Upper lobe of left lung (tissue), 6 donors: Measurements from ENCODE around the gene MADD. TPM values are rescaled to one million over a fixed set of nuclear protein-coding genes. Genes with fewer than 3 reads are reported as not detected.
"Not testable (repeated sequence)": the region's sequence is repeated elsewhere in the genome, so short reads cannot be mapped to it uniquely, and the experiment has no call there.

ENCODE experiments used
- ATAC-seq, 2 donors: fragments of 200-7000 bp; cut with Tn5 transposase; one replicate each; pipeline ENCODE4 v1.9.1; 2022; ENCODE audit warnings: mild to moderate bottlenecking in 2 of 2, moderate library complexity in 2 of 2; ENCODE audit not compliant: low FRiP score in 2 of 2
- DNase-seq, 2 donors: peaks; one replicate each; pipeline ENCODE4 v3.0.0-alpha.2; 2019 to 2020
- H3K27ac ChIP-seq, 4 donors: fragments of 200-600 bp; sonication (generic); one replicate each; pipeline ENCODE4 v1.5.1; 2016 to 2019
- H3K27me3 ChIP-seq, 4 donors: fragments of 200-600 bp; sonication (generic); one replicate each; pipeline ENCODE4 v1.5.1; 2017 to 2019
- H3K36me3 ChIP-seq, 4 donors: fragments of 200-600 bp; sonication (generic); one replicate each; pipeline ENCODE4 v1.5.1; 2016 to 2019
- H3K4me1 ChIP-seq, 4 donors: fragments of 200-600 bp; sonication (generic); one replicate each; pipeline ENCODE4 v1.5.1; 2018 to 2019
- H3K4me3 ChIP-seq, 4 donors: fragments of 200-600 bp; sonication (generic); one replicate each; pipeline ENCODE4 v1.5.1; 2017 to 2019; ENCODE audit warnings: mild to moderate bottlenecking in 2 of 4, moderate library complexity in 1 of 4
- H3K9me3 ChIP-seq, 4 donors: fragments of 200-600 bp; sonication (generic); one replicate each; pipeline ENCODE4 v1.5.1; 2018 to 2019
- EP300 ChIP-seq, 4 donors: sonication (generic); formaldehyde crosslinking; IDR thresholded peaks; one replicate each; pipeline ENCODE4 v1.5.1; 2017; ENCODE audit warnings: antibody characterized with exemption in 4 of 4, control low read depth in 2 of 4
- POLR2A ChIP-seq, 4 donors: fragments of 450-650 bp; IDR thresholded peaks; one replicate each; pipeline ENCODE4 v1.5.1; 2016 to 2017; ENCODE audit warnings: antibody characterized with exemption in 4 of 4, mild to moderate bottlenecking in 2 of 4
- POLR2AphosphoS5 ChIP-seq, 2 donors: sonication (generic); formaldehyde crosslinking; IDR thresholded peaks; one replicate each; pipeline ENCODE4 v1.5.1; 2017; ENCODE audit warnings: antibody characterized with exemption in 2 of 2
- WGBS, 2 donors: methylation state at CpG; one replicate each; pipeline ENCODE4 v1.1.5; 2017 to 2018; 5-methylcytosine and 5-hydroxymethylcytosine counted together
- total RNA-seq, 6 donors: library from RNA; depleted of rRNA in 4 of 6; stranded (reverse); fragments of >200 nt in 4 of 6; gene quantifications; one replicate each; pipeline versions ENCODE4 v1.1.0 to v1.2.1, GENCODE V29; 2016 to 2021
- TF ChIP-seq, protein P1 (sequence below), 6 experiments: fragments of 450-650 bp in 4 of 6; fragments of 200-600 bp in 2 of 6; sonication (generic) in 2 of 6; IDR thresholded peaks; one replicate each; pipeline ENCODE4 v1.5.1; 2016 to 2019; ENCODE audit warnings: antibody characterized with exemption in 6 of 6
- donor health status: DM: no; HTN: no; CAD: no; lungs with moderate emphysema.
- donor health status: DM: no; HTN: yes; CAD: no; lungs with severe emphysema.

The MADD gene
- total RNA-seq, 6 donors from 2014 or later = 39.6 to 129 (median 47.9) TPM

DNA sequence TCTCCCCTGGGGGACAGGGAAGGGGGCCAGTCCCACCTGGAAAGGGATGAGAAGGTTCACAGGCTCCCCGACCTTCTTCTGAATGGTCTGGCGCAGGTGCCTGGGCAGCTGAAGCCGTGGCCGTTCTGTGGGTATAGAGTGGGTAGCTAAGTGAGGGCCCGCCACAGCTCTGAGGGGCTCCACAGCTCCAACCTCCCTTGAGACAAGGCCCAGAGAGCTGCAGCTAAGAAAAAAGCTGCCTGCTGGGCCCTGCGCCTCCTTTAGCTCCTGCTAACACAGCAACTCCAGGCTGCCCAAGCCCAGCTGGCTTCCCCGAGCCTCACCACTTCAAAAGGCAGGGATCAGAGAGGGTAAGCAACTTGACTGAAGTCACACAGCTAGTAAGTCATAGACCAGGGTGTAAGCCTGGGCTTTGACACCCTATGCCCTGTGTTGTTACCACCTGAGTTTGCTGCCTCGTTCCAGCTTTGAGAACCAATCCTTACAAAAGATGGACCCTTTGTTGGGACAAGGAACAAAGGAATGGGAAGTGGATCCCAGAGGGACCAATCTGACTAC, 64.0 kb downstream of the MADD start:
- H3K4me3 ChIP-seq = no peak overlapping the region
- TF ChIP-seq POLR2AphosphoS5 (IDR thresholded peaks at IDR 0.05) (no peak), EP300 (IDR thresholded peaks at IDR 0.05) (no peak), POLR2A (IDR thresholded peaks at IDR 0.05) (no peak)
- TF ChIP-seq, protein P1, sequence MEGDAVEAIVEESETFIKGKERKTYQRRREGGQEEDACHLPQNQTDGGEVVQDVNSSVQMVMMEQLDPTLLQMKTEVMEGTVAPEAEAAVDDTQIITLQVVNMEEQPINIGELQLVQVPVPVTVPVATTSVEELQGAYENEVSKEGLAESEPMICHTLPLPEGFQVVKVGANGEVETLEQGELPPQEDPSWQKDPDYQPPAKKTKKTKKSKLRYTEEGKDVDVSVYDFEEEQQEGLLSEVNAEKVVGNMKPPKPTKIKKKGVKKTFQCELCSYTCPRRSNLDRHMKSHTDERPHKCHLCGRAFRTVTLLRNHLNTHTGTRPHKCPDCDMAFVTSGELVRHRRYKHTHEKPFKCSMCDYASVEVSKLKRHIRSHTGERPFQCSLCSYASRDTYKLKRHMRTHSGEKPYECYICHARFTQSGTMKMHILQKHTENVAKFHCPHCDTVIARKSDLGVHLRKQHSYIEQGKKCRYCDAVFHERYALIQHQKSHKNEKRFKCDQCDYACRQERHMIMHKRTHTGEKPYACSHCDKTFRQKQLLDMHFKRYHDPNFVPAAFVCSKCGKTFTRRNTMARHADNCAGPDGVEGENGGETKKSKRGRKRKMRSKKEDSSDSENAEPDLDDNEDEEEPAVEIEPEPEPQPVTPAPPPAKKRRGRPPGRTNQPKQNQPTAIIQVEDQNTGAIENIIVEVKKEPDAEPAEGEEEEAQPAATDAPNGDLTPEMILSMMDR (IDR thresholded peaks at IDR 0.05) = no peak
- H3K9me3 ChIP-seq = no peaks in the 10 kb centered on the region
- ATAC-seq (no peak), DNase-seq (no peak)
- peaks cover 0 to 13% (median 5%) of the 10 kb centered on the region in 4 donors for H3K36me3 ChIP-seq
- no peaks in the 10 kb centered on the region for H3K27me3 ChIP-seq
- no peak overlapping the region for H3K27ac ChIP-seq
- 89 to 97% methylated on average over 4 to 8 of the region's 8 CpGs for WGBS, 2 donors
- H3K4me1 ChIP-seq = peaks cover 0 to 6% (median 3%) of the 10 kb centered on the region in 4 donors

DNA sequence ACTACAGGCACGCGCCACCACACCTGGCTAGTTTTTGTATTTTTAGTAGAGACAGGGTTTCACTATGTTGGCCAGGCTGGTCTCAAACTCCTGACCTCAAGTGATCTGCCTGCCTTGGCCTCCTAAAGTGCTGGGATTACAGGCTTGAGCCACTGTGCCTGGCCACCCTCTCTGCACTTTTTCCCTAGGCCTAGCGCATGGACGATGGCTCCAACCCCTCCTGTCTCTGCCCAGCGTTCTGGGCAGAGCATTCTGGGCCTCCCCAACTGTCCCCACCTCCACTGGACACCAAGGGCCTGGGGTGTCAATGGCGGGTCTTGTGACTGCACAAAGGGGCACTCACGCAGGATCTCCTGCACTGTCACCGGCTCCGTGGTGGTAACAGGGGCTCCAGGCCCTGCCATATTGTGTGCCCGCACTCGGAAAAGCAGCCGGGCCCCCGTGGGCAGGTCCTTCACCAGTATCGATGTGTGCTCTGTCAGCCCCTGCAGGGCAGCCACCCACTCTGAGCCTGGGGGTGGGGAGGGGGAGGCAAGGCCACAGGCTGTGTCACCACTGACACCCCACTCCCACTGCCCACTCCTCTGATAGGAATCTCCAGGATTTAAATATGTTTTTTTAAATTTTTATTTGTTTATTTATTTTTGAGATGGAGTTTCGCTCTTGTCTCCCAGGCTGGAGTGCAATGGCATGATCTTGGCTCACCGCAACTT, 64.9 kb downstream of the MADD start:
- DNase-seq, H3K27me3 ChIP-seq, H3K9me3 ChIP-seq, H3K4me1 ChIP-seq, ATAC-seq, H3K27ac ChIP-seq, H3K4me3 ChIP-seq, H3K36me3 ChIP-seq: not testable (repeated sequence)
- WGBS, 2 donors = 93 to 97% methylated on average over 8 to 16 of the region's 16 CpGs

DNA sequence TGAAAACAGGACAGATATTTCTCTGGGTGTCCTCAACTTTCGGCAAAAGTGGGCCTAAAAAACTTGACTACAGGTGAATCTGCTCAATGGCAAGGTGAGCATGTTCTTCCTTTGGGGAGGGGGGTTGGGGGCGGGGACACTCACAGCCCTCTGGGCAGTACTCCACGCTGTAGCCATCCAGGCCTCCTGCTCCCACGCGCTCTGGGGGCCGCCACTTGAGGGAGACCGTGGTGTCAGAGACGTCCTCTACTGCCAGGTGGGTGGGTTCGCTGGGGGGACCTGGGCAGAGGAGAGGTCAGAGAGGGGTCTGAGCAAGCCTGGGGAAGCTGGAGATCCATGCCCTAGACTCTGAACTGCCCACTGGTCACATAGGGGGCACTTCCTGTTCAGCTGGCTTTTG, 65.8 kb downstream of the MADD start:
- peaks cover 0 to under 1% (median 0%) of the 10 kb centered on the region in 4 donors for H3K36me3 ChIP-seq
- H3K9me3 ChIP-seq = no peaks in the 10 kb centered on the region
- no peak overlapping the region for H3K4me3 ChIP-seq
- TF ChIP-seq, protein P1 (IDR thresholded peaks at IDR 0.05) = no peak
- TF ChIP-seq EP300 (IDR thresholded peaks at IDR 0.05) = no peak
- TF ChIP-seq POLR2A (IDR thresholded peaks at IDR 0.05) = no peak
- TF ChIP-seq POLR2AphosphoS5 (IDR thresholded peaks at IDR 0.05) = no peak
- WGBS, 2 donors = 76 to 90% methylated on average over 2 to 9 of the region's 9 CpGs
- H3K27me3 ChIP-seq = no peaks in the 10 kb centered on the region
- no peaks in the 10 kb centered on the region for H3K4me1 ChIP-seq
- H3K27ac ChIP-seq = no peak overlapping the region
- DNase-seq = no peak
- ATAC-seq = no peak

DNA sequence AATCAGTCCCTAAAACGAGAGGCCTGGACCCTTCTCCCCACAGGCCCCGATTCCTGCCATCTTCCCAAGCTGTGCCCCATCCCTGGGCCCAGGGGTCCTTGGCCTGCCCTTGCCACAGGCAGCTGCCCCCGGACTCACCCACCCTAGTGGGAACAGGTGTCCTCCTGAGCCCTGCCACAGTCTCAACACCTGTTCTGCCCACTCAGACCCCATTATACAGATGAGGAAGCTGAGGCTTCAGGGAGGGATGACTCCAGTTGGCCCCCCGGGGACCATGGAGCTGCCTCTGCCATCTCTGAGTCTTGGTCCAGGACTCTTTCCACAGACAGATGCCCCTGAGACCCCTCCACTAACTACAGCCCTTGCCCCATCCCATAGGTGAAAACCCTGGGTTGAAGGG, 66.7 kb downstream of the MADD start:
- WGBS, 2 donors = 90 to 98% methylated on average over 4 of the region's 4 CpGs
- ATAC-seq = no peak
- TF ChIP-seq, protein P1 (IDR thresholded peaks at IDR 0.05) = no peak
- TF ChIP-seq POLR2AphosphoS5 (IDR thresholded peaks at IDR 0.05) = no peak
- TF ChIP-seq POLR2A (IDR thresholded peaks at IDR 0.05) = no peak
- TF ChIP-seq EP300 (IDR thresholded peaks at IDR 0.05) = no peak

DNA sequence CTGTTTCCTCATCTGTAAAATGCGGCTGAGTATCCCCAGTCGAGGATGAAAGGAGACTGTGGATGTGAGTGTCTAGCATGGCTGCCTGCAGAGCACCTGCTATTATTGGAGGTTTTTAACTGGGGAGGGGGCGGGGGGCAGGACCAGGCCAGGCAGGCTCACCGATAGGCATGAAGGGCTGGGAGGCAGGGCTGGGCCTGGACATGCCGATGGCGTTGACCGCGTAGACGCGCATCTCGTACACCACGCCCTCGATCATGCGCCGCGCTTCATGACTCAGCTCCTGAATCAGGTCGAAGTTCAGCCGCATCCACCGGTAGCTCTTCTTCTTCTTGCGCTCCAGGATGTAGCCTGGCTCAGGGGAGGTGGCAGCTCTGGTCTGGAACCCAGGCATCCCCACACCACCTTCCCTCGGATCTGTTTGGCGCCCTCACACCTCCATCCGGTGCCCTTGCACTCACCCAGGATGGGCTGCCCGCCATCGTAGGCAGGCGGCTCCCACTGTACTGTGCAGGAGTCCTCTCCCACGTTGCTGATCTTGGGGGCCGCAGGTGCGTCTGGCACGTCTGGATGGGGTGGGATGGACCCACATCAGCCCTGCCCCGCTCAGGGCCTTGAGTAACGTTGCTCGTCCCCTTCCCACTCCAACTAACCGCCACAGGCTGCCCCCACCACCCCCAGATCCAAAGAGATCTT, 67.4 kb downstream of the MADD start:
- H3K4me3 ChIP-seq = no peak overlapping the region
- H3K27ac ChIP-seq = no peak overlapping the region
- TF ChIP-seq POLR2AphosphoS5 (IDR thresholded peaks at IDR 0.05) = no peak
- no peak for TF ChIP-seq EP300 (IDR thresholded peaks at IDR 0.05)
- TF ChIP-seq, protein P1 (IDR thresholded peaks at IDR 0.05) = no peak
- TF ChIP-seq POLR2A (IDR thresholded peaks at IDR 0.05) = no peak
- no peaks in the 10 kb centered on the region for H3K9me3 ChIP-seq
- H3K4me1 ChIP-seq = no peaks in the 10 kb centered on the region
- H3K36me3 ChIP-seq = no peaks in the 10 kb centered on the region
- 87 to 90% methylated on average over 34 of the region's 34 CpGs for WGBS, 2 donors
- DNase-seq (peak in 1 of 2 donors; percentile 69), ATAC-seq (no peak)
- H3K27me3 ChIP-seq = no peaks in the 10 kb centered on the region

More for the DNA sequence above, 66.7 kb downstream of the MADD start:
- no peaks in the 10 kb centered on the region for H3K9me3 ChIP-seq
- no peaks in the 10 kb centered on the region for H3K4me1 ChIP-seq
- no peaks in the 10 kb centered on the region for H3K27me3 ChIP-seq
- DNase-seq = no peak
- no peak overlapping the region for H3K27ac ChIP-seq
- H3K36me3 ChIP-seq = no peaks in the 10 kb centered on the region
- H3K4me3 ChIP-seq = no peak overlapping the region
